GM10266 (cell line): ENCODE measurements around the gene SRPRB.

ENCODE experiments used
- DNase-seq: peaks from one replicate; pipeline ENCODE4 v3.0.0; 2012; ENCODE audit errors: extremely low spot score
- CTCF ChIP-seq: IDR thresholded peaks from 2 replicates; pipeline ENCODE4 v1.5.1; 2012; ENCODE audit warnings: mild to moderate bottlenecking, low read depth; ENCODE audit not compliant: control insufficient read depth, insufficient read depth; ENCODE audit errors: missing control alignments

Gene SRPRB

DNA sequence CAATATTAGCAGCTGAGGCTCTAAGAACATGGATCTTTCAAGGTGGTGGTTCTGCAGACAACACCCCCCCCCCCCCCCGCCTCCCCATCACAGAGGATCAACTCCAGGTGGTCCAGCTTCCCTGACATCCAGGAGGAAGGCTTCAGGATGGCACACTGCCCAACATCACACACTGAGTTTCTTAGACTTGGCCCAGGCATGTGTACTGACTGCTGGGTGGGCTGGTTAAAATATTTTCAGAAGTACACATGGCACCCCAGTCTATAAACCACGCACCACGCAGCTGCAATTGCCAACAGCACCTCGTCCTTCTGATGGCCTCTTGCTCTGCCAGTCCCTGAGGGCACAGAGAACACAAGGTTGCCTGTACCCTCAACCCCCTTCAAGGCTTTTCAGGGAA lies 22.1 kb downstream of the SRPRB start:
- no peak for DNase-seq

DNA sequence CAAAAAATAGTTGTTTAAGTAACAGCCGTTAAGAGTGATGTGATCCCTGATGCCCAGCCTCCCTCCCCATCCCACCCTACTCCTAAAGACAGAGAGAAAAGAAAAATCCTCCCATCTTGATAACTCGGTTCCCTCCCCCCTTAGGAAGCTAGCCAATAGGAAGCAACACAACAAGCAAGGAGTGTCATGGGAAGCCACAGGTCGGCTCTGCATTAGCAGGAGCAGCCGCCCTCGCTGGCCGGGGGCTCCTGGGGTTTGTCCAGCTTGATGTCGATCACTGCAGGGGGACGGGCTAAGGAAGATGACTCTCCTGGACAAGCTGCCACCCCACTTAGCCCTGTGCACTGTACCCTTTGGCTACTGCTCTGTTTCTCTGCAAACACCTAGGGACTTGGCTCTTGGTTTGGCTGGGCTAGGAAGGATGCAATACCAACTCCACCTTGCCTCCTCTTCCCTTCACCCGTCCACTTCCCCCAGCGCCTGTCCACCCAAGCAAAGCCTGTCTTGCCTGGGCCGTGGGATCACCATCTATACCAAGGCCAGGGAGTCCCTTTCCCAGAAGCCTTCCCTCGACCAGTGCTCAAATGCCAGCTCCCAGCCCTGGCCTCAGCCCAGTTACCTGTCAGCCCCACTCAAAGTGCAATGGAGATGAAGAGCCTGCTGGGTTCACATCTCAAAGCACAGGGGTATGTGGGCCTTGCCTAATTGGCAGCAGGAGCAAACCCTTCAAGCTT lies 23.1 kb downstream of the SRPRB start:
- TF ChIP-seq CTCF = no peak

More for the DNA sequence above, 22.1 kb downstream of the SRPRB start:
- TF ChIP-seq CTCF = no peak

DNA sequence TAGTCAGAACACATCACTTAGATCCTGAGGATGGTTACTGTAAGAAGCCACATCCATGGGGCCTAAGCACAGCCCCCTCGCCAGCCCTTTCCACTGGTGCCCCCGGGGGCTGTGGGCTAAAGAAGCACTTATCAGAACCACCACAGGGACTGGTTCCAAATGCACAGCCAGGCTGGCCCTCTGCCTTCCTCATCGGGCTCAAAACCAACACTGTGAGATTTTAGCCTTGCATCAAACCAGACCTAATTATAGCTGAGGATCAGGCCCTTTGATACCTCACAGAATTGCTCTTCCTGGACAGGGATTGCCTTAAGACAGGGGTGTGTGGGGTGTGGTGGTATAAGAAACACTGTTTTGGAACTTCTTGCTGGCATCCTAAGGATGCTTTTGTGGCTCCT lies 23.7 kb downstream of the SRPRB start:
- TF ChIP-seq CTCF = no peak
- DNase-seq = no peak

More for the DNA sequence above, 23.1 kb downstream of the SRPRB start:
- DNase-seq = no peak

DNA sequence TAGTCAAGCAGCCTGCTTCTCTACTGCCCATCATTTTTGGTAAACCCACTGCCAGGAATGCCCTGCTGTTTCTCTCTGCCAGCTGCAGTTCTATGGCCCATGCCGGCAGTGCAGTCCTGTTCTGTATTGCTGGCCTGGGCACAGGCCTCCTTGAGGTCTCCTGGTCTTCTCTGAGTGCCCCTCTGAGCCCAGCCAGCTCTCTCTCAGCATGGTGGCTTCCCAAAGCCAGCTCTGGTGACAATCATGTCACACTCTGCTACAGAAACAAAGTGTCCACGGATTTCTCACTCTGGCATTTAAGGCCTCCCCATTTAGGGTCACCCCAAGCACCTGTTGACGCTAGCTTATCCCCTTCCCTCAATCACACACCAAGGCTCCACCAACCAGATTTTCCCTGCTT lies 24.5 kb downstream of the SRPRB start:
- DNase-seq = no peak
- no peak for TF ChIP-seq CTCF

GRCh38 chr3:133831966-133832801 lies 26.6 kb downstream of the SRPRB start:
- DNase-seq = no peak
- TF ChIP-seq CTCF = peak; percentile 31

GRCh38 chr3:133832802-133833144 lies 27.2 kb downstream of the SRPRB start:
- DNase-seq = no peak
- TF ChIP-seq CTCF = no peak

DNA sequence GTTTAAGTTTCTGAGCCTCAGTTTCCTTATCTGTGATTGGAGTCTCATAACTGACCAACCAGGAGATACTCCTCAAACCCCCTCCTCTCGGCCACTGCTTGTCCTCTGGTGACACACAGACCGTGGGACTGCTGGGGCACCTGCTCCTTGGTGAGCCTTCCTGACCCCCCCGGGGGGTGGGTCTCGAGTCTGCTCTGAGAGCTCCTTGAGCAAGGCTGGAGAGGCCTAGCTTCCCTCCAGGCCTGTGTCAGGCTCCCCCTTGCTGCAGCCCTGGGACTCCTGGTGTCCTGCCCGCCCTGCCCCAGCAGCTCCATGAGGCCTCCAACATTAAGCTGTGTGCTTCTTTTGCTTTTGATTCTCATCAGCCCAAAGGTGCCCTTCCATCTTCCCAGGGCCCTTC lies 27.7 kb downstream of the SRPRB start:
- no peak for DNase-seq
- no peak for TF ChIP-seq CTCF
